Adrenal gland (tissue), 12 donors: ENCODE data around the gene LPAR5. TPM values are rescaled to one million over a fixed set of nuclear protein-coding genes. Genes with fewer than 3 reads are reported as not detected.
A peak's percentile ranks its signal among the peaks of the same experiment; 100 is the strongest.

Experiments used
- DNase-seq, 7 donors: peaks; one replicate each; pipeline ENCODE4 v3.0.0-alpha.2; 2019 to 2020
- H3K27ac ChIP-seq, 5 donors: fragments of 200-600 bp; sonication (generic) in 4 of 5; 1 replicate in 3 of 5; 2 replicates in 2 of 5; pipeline versions ENCODE4 v1.5.1 to v1.8.0; 2016 to 2020; ENCODE audit warnings: mild to moderate bottlenecking in 1 of 5
- H3K27me3 ChIP-seq: fragments of 200-600 bp; 2 replicates; pipeline ENCODE4 v1.8.0; 2021
- H3K36me3 ChIP-seq, 2 donors: fragments of 200-600 bp; replicated peaks in 1 of 2; 1 replicate in 1 of 2; 2 replicates in 1 of 2; pipeline versions ENCODE4 v1.5.1 to v1.8.0; 2018 to 2022
- H3K4me1 ChIP-seq, 2 donors: fragments of 200-600 bp; replicated peaks in 1 of 2; 1 replicate in 1 of 2; 2 replicates in 1 of 2; pipeline versions ENCODE4 v1.5.1 to v1.8.0; 2018 to 2021
- H3K4me3 ChIP-seq, 4 donors: fragments of 200-600 bp; sonication (generic) in 3 of 4; one replicate each; pipeline ENCODE4 v1.5.1; 2016 to 2018
- H3K9me3 ChIP-seq, 3 donors: fragments of 200-600 bp; sonication (generic) in 1 of 3; replicated peaks in 1 of 3; 1 replicate in 2 of 3; 2 replicates in 1 of 3; pipeline versions ENCODE4 v1.5.1 to v1.8.0; 2016 to 2021
- POLR2A ChIP-seq, 2 donors: fragments of 450-650 bp; IDR thresholded peaks; one replicate each; pipeline ENCODE4 v1.6.1; 2017; ENCODE audit warnings: antibody characterized with exemption in 2 of 2, mild to moderate bottlenecking in 2 of 2, moderate library complexity in 1 of 2
- WGBS, 4 donors: extraction: QIAGEN DNeasy Blood & Tissue Kit in 2 of 4; methylation state at CpG; one replicate each; pipeline versions ENCODE4 v1.1.5 to v1.1.7; 2013 to 2017; 5-methylcytosine and 5-hydroxymethylcytosine counted together
- intact Hi-C, 2 donors: fragments of 100-400 bp; cut with DNase I; formaldehyde crosslinking; loops; one replicate each; pipeline versions ENCODE4 v1.14.1 to v1.15.0; 2022 to 2023
- polyA plus RNA-seq, 3 donors: library from polyadenylated mRNA; stranded (reverse); fragments of 200-250 nt in 2 of 3; fragments of 350-450 nt in 1 of 3; fragmentation: Illumina TruSeq in 1 of 3; extraction: RNeasy Lipid Tissue Mini Kit (QIAGEN cat#74804) in 1 of 3; gene quantifications; one replicate each; pipeline ENCODE4 v1.2.3, GENCODE V29; 2013 to 2014
- total RNA-seq, 9 donors: library from RNA; depleted of rRNA in 4 of 9; stranded (reverse); fragments of >200 nt in 4 of 9; fragments of 120-200 nt in 1 of 9; fragmentation: NEBNext Ultra II Directional in 1 of 9; extraction: Animal tissue kit (Norgen Biotek cat#: 25700) in 1 of 9; gene quantifications; one replicate each; pipeline versions ENCODE4 v1.1.0 to v1.2.4, GENCODE V29; 2013 to 2023
- TF ChIP-seq, protein P1 (sequence below), 6 experiments: fragments of 450-650 bp in 4 of 6; fragments of 200-600 bp in 2 of 6; sonication (generic) in 1 of 6; IDR thresholded peaks; 1 replicate in 5 of 6; 2 replicates in 1 of 6; pipeline versions ENCODE4 v1.5.1 to v1.8.0; 2016 to 2021; ENCODE audit warnings: antibody characterized with exemption in 6 of 6, mild to moderate bottlenecking in 2 of 6, moderate library complexity in 1 of 6
- donor health status: healthy with polysubstance abuse.
- donor health status: Bipolar disorder and iron deficiency.
- donor health status: DM: yes; HTN: yes; CAD: no.
- donor health status: DM: no; HTN: no; CAD: no.
- donor health status: DM: no; HTN: no; CAD: no.
- donor health status: DM: yes; HTN: yes; CAD: no.

Gene LPAR5
- total and polyA plus RNA-seq, 12 donors, result 0.28 to 11.6 (median 4.7) TPM

- Histone ChIP-seq H3K36me3 (no peaks in the 10 kb centered on the region), H3K4me3 (peak overlapping the region in 1 of 4 donors; percentile 34), H3K9me3 (no peaks in the 10 kb centered on the region), H3K4me1 (peaks cover 0 to 9% of the 10 kb centered on the region in 2 donors), H3K27ac (no peak overlapping the region), H3K27me3 (peaks cover 6% of the 10 kb centered on the region)
- TF ChIP-seq, protein P1, sequence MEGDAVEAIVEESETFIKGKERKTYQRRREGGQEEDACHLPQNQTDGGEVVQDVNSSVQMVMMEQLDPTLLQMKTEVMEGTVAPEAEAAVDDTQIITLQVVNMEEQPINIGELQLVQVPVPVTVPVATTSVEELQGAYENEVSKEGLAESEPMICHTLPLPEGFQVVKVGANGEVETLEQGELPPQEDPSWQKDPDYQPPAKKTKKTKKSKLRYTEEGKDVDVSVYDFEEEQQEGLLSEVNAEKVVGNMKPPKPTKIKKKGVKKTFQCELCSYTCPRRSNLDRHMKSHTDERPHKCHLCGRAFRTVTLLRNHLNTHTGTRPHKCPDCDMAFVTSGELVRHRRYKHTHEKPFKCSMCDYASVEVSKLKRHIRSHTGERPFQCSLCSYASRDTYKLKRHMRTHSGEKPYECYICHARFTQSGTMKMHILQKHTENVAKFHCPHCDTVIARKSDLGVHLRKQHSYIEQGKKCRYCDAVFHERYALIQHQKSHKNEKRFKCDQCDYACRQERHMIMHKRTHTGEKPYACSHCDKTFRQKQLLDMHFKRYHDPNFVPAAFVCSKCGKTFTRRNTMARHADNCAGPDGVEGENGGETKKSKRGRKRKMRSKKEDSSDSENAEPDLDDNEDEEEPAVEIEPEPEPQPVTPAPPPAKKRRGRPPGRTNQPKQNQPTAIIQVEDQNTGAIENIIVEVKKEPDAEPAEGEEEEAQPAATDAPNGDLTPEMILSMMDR (IDR thresholded peaks at IDR 0.05), result no peak
- no peak for TF ChIP-seq POLR2A (IDR thresholded peaks at IDR 0.05)
- DNase-seq, result no peak
- intact Hi-C loops, result no loop called here
- 72 to 89% (median 80%) methylated on average over 29 of the region's 29 CpGs for WGBS, 4 donors
Measured at GRCh38 chr12:6620885-6621274, 14.9 kb downstream of the LPAR5 start.

- Histone ChIP-seq H3K4me1 (peaks cover 0 to 9% of the 10 kb centered on the region in 2 donors), H3K36me3 (no peaks in the 10 kb centered on the region), H3K27ac (no peak overlapping the region), H3K9me3 (no peaks in the 10 kb centered on the region), H3K27me3 (peaks cover 6% of the 10 kb centered on the region), H3K4me3 (peak overlapping the region in 1 of 4 donors; percentile 34)
- WGBS, 4 donors, result 27 to 51% (median 37%) methylated on average over 28 to 88 of the region's 88 CpGs
- peak in 2 of 7 donors; percentile 46 to 55 for DNase-seq
- TF ChIP-seq POLR2A (IDR thresholded peaks at IDR 0.05), result no peak
- TF ChIP-seq, protein P1 (IDR thresholded peaks at IDR 0.05), result peak; percentile 17 to 65 (median 50)
- intact Hi-C loops, result no loop called here
Measured at GRCh38 chr12:6620137-6620884, 15.4 kb downstream of the LPAR5 start.

GRCh38 chr12:6618483-6619225, 17.1 kb downstream of the LPAR5 start:
- H3K27ac ChIP-seq, result peak overlapping the region in 1 of 5 donors; percentile 44
- intact Hi-C loops, result loop anchor here in 1 of 2 donors (10.0 kb wide), 1 partner anchor 46 kb away; the partner anchor contains the start of gene ING4
- H3K36me3 ChIP-seq, result no peaks in the 10 kb centered on the region
- peaks cover 6% of the 10 kb centered on the region for H3K27me3 ChIP-seq
- 59 to 83% (median 68%) methylated on average over 5 of the region's 5 CpGs for WGBS, 4 donors
- H3K4me1 ChIP-seq, result peaks cover 8 to 18% of the 10 kb centered on the region in 2 donors
- DNase-seq, result no peak
- H3K4me3 ChIP-seq, result no peak overlapping the region
- no peaks in the 10 kb centered on the region for H3K9me3 ChIP-seq
- no peak for TF ChIP-seq POLR2A (IDR thresholded peaks at IDR 0.05)
- TF ChIP-seq, protein P1 (IDR thresholded peaks at IDR 0.05), result no peak

DNA sequence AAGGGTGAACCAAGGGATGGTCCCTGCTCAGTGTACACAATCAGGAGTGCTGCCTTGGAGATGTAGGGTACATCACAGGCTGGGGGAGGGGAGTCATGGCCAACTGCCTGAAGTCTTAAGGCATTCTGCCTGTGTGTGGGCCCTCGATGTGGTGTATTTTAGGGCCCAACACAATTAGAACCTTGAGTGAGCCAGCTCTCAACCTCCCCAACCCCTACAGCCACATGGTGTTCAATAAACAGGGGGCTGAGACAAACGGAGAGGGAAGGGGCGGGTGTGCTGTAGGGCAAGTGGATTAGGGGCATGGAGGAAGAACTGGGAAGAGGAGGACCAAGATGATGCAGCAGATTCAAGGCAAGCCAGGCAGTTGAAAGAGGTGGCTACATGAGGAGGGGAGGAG, 20.0 kb downstream of the LPAR5 start:
- 45 to 59% (median 57%) methylated on average over 3 of the region's 3 CpGs for WGBS, 4 donors
- H3K9me3 ChIP-seq, result no peaks in the 10 kb centered on the region
- no peaks in the 10 kb centered on the region for H3K36me3 ChIP-seq
- intact Hi-C loops, result loop anchor here in 1 of 2 donors (10.0 kb wide), 1 partner anchor 49 kb away; the partner anchor contains the start of gene ING4
- DNase-seq, result no peak
- peaks cover 24 to 32% of the 10 kb centered on the region in 2 donors for H3K4me1 ChIP-seq
- no peak overlapping the region for H3K4me3 ChIP-seq
- TF ChIP-seq, protein P1 (IDR thresholded peaks at IDR 0.05), result no peak
- TF ChIP-seq POLR2A (IDR thresholded peaks at IDR 0.05), result no peak
- H3K27me3 ChIP-seq, result peaks cover 5% of the 10 kb centered on the region
- H3K27ac ChIP-seq, result peak overlapping the region in 1 of 5 donors; percentile 5
